ENCODE measurements around the gene TRAF3. TPM values are rescaled to one million over a fixed set of nuclear protein-coding genes. Genes with fewer than 3 reads are reported as not detected.

Gene TRAF3
- total and polyA plus RNA-seq, 12 donors, result 2.3 to 15.6 (median 10.2) TPM

- no peak for ATAC-seq
- peaks cover 17 to 56% (median 39%) of the 10 kb centered on the region in 7 donors for H3K27me3 ChIP-seq
- 90 to 96% methylated on average over 12 of the region's 12 CpGs for WGBS, 2 donors
- H3K9me3 ChIP-seq, result no peaks in the 10 kb centered on the region
- H3K27ac ChIP-seq, result no peak overlapping the region
- no peak for DNase-seq
- peaks cover 0 to 52% (median 8%) of the 10 kb centered on the region in 9 donors for H3K36me3 ChIP-seq
- intact Hi-C loops (cut with DNase I), result no loop called here
- TF ChIP-seq, protein P1, sequence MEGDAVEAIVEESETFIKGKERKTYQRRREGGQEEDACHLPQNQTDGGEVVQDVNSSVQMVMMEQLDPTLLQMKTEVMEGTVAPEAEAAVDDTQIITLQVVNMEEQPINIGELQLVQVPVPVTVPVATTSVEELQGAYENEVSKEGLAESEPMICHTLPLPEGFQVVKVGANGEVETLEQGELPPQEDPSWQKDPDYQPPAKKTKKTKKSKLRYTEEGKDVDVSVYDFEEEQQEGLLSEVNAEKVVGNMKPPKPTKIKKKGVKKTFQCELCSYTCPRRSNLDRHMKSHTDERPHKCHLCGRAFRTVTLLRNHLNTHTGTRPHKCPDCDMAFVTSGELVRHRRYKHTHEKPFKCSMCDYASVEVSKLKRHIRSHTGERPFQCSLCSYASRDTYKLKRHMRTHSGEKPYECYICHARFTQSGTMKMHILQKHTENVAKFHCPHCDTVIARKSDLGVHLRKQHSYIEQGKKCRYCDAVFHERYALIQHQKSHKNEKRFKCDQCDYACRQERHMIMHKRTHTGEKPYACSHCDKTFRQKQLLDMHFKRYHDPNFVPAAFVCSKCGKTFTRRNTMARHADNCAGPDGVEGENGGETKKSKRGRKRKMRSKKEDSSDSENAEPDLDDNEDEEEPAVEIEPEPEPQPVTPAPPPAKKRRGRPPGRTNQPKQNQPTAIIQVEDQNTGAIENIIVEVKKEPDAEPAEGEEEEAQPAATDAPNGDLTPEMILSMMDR (IDR thresholded peaks at IDR 0.05), result no peak
- peaks cover 16 to 30% (median 25%) of the 10 kb centered on the region in 9 donors for H3K4me1 ChIP-seq
- no peak overlapping the region for H3K4me3 ChIP-seq
These were observed 154.5 kb downstream of the TRAF3 start for GRCh38 chr14:102931580-102932285.

DNA sequence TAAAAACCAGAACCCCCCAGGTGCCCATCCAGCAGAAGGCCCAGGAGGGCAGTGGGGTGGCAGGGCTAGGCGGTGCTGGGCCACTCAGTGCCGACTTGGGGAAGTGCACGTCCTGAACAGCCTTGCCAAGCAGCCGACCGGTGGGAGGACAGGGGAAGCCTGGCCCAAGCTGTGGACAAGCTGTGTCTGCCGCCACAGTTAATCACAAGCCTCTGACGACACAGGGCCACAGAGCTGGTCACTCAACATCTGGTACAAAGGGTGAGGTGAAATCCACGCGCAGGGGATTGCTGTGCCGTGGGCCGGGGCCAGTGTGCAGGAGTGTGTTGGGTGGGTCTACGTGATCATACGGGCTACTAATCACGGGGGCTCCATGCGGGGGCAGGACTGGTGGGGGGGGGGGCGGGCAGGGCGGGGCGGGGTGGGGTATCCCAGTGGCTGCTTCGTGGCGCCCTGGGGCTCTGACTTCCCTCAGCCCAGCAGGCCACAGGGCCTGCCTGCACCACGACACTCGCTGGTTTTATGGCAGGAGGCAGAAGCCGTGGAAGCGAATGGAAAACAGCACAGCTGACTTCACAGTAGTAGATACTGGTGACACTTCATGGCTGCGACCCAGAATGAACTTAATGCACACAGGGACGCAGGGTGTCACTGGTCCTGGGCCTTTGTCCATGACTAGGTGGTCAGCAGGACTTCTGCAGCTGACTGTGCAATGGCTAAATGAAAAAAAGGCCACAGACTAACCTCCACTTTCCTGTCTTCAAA, 155.4 kb downstream of the TRAF3 start:
- H3K27ac ChIP-seq, result no peak overlapping the region
- ATAC-seq (no peak), DNase-seq (no peak)
- H3K4me1 ChIP-seq, result peaks cover 16 to 30% (median 25%) of the 10 kb centered on the region in 9 donors
- H3K9me3 ChIP-seq, result no peaks in the 10 kb centered on the region
- no peak overlapping the region for H3K4me3 ChIP-seq
- TF ChIP-seq, protein P1 (IDR thresholded peaks at IDR 0.05), result no peak
- H3K36me3 ChIP-seq, result peaks cover 0 to 61% (median 15%) of the 10 kb centered on the region in 9 donors
- peaks cover 17 to 46% (median 32%) of the 10 kb centered on the region in 7 donors for H3K27me3 ChIP-seq
- 92 to 94% methylated on average over 26 of the region's 26 CpGs for WGBS, 2 donors
- intact Hi-C loops (cut with DNase I), result no loop called here

- TF ChIP-seq, protein P1 (IDR thresholded peaks at IDR 0.05), result no peak
- peaks cover 0 to 72% (median 26%) of the 10 kb centered on the region in 9 donors for H3K36me3 ChIP-seq
- intact Hi-C loops (cut with DNase I), result no loop called here
These were observed 156.5 kb downstream of the TRAF3 start for GRCh38 chr14:102933618-102934231.

DNA sequence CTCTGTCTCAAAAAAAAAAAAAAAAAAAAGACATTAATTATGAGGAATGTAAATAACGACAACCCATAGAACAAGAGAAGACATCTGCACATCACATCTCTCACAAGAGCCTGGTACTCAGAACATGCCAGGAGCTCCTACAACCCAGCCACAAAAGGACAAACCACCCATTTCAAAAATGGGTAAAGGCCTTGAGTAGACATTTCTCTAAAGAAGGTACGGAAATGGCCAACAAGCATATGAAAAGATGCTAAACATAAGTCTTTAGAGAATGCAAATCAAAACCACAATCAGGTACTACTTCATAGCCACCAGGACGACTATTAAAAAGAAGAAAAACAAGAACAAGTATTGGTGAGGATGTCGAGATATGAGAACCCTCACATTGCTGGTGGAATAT, 158.5 kb downstream of the TRAF3 start:
- Histone ChIP-seq H3K27ac (no peak overlapping the region), H3K4me1 (peaks cover 0 to under 1% (median 0%) of the 10 kb centered on the region in 9 donors), H3K27me3 (peaks cover 0 to 16% (median under 1%) of the 10 kb centered on the region in 7 donors), H3K4me3 (no peak overlapping the region), H3K9me3 (no peaks in the 10 kb centered on the region), H3K36me3 (peaks cover 0 to 92% (median 37%) of the 10 kb centered on the region in 9 donors)
- TF ChIP-seq, protein P1 (IDR thresholded peaks at IDR 0.05), result no peak
- ATAC-seq, result no peak
- intact Hi-C loops (cut with DNase I), result no loop called here
- no peak for DNase-seq
- WGBS, 2 donors, result 88 to 96% methylated on average over 4 of the region's 4 CpGs

More at GRCh38 chr14:102933618-102934231, 156.5 kb downstream of the TRAF3 start:
- peaks cover 16 to 36% (median 21%) of the 10 kb centered on the region in 7 donors for H3K27me3 ChIP-seq
- WGBS, 2 donors, result 95 to 97% methylated on average over 20 of the region's 20 CpGs
- ATAC-seq, result no peak
- no peak for DNase-seq
- peaks cover 12 to 21% (median 18%) of the 10 kb centered on the region in 9 donors for H3K4me1 ChIP-seq
- H3K27ac ChIP-seq, result no peak overlapping the region
- no peak overlapping the region for H3K4me3 ChIP-seq
- H3K9me3 ChIP-seq, result no peaks in the 10 kb centered on the region
